Spleen (tissue), 11 donors: ENCODE data around the gene MEIS3. TPM values are rescaled to one million over a fixed set of nuclear protein-coding genes. Genes with fewer than 3 reads are reported as not detected.

Source experiments
- DNase-seq: peaks from one replicate; pipeline ENCODE4 v3.0.0-alpha.2; 2020
- H3K27ac ChIP-seq, 8 donors: fragments of 200-600 bp; sonication (generic) in 7 of 8; 1 replicate in 4 of 8; 2 replicates in 4 of 8; pipeline versions ENCODE4 v1.5.0 to v1.8.0; 2016 to 2021; ENCODE audit warnings: inconsistent platforms in 4 of 8, mild to moderate bottlenecking in 4 of 8, moderate library complexity in 1 of 8
- H3K27me3 ChIP-seq, 7 donors: fragments of 200-600 bp; sonication (generic) in 6 of 7; replicated peaks in 1 of 7; 1 replicate in 4 of 7; 2 replicates in 3 of 7; pipeline versions ENCODE4 v1.5.0 to v1.8.0; 2016 to 2021; ENCODE audit warnings: inconsistent platforms in 3 of 7, mild to moderate bottlenecking in 1 of 7
- H3K36me3 ChIP-seq, 6 donors: fragments of 200-600 bp; sonication (generic) in 5 of 6; 1 replicate in 4 of 6; 2 replicates in 2 of 6; pipeline versions ENCODE4 v1.5.0 to v1.8.0; 2016 to 2021; ENCODE audit warnings: inconsistent platforms in 2 of 6
- H3K4me1 ChIP-seq, 6 donors: fragments of 200-600 bp; sonication (generic) in 5 of 6; 1 replicate in 3 of 6; 2 replicates in 3 of 6; pipeline versions ENCODE4 v1.5.0 to v1.8.0; 2016 to 2021; ENCODE audit warnings: inconsistent platforms in 3 of 6
- H3K4me3 ChIP-seq, 8 donors: fragments of 200-600 bp; sonication (generic) in 7 of 8; 1 replicate in 4 of 8; 2 replicates in 4 of 8; pipeline versions ENCODE4 v1.5.0 to v1.8.0; 2016 to 2021; ENCODE audit warnings: inconsistent platforms in 4 of 8, mild to moderate bottlenecking in 4 of 8, moderate library complexity in 2 of 8
- H3K9me3 ChIP-seq, 8 donors: fragments of 200-600 bp; sonication (generic) in 7 of 8; 1 replicate in 4 of 8; 2 replicates in 4 of 8; pipeline versions ENCODE4 v1.5.0 to v1.8.0; 2016 to 2021; ENCODE audit warnings: inconsistent platforms in 4 of 8
- POLR2A ChIP-seq, 3 donors: fragments of 450-650 bp; IDR thresholded peaks; one replicate each; pipeline ENCODE4 v1.5.1; 2017; ENCODE audit warnings: antibody characterized with exemption in 3 of 3, mild to moderate bottlenecking in 1 of 3
- POLR2AphosphoS5 ChIP-seq, 3 donors: sonication (generic); formaldehyde crosslinking; IDR thresholded peaks; one replicate each; pipeline ENCODE4 v1.5.1; 2017; ENCODE audit warnings: antibody characterized with exemption in 3 of 3
- WGBS, 5 donors: extraction: QIAGEN DNeasy Blood & Tissue Kit in 3 of 5; methylation state at CpG; one replicate each; pipeline versions ENCODE4 v1.1.5 to v1.1.7; 2013 to 2018; 5-methylcytosine and 5-hydroxymethylcytosine counted together
- intact Hi-C: fragments of 100-400 bp; cut with DNase I; formaldehyde crosslinking; loops from one replicate; pipeline ENCODE4 v1.15.0; 2023; ENCODE audit warnings: low total_unique reads
- polyA plus RNA-seq, 3 donors: library from polyadenylated mRNA; stranded (reverse); fragments of 200-250 nt; gene quantifications; one replicate each; pipeline ENCODE4 v1.2.1, GENCODE V29; 2013
- total RNA-seq, 7 donors: library from RNA; depleted of rRNA in 3 of 7; stranded (reverse); fragments of >200 nt in 3 of 7; fragmentation: NEBNext Ultra II Directional in 4 of 7; extraction: Animal tissue kit (Norgen Biotek cat#: 25700) in 4 of 7; gene quantifications; one replicate each; pipeline versions ENCODE4 v1.1.0 to v1.2.1, GENCODE V29; 2016 to 2021
- TF ChIP-seq, protein P1 (sequence below), 11 experiments: fragments of 200-600 bp in 7 of 11; fragments of 450-650 bp in 4 of 11; sonication (generic) in 4 of 11; IDR thresholded peaks in 8 of 11; conservative IDR thresholded peaks in 3 of 11; 1 replicate in 7 of 11; 2 replicates in 4 of 11; pipeline versions ENCODE4 v1.4.0 to v1.8.0; 2016 to 2021; ENCODE audit warnings: antibody characterized with exemption in 11 of 11, inconsistent platforms in 4 of 11, mild to moderate bottlenecking in 1 of 11
- donor health status: healthy with polysubstance abuse.
- donor health status: DM: no; HTN: no; CAD: no; lungs with moderate emphysema.
- donor health status: DM: no; HTN: no; CAD: no.
- donor health status: Bipolar disorder and iron deficiency.
- donor health status: healthy.
- donor health status: DM: no; HTN: no; CAD: no.
- donor health status: DM: yes; HTN: yes; CAD: no.

The MEIS3 gene
- total and polyA plus RNA-seq, 10 donors, result 4.3 to 10.4 (median 7.1) TPM

DNA sequence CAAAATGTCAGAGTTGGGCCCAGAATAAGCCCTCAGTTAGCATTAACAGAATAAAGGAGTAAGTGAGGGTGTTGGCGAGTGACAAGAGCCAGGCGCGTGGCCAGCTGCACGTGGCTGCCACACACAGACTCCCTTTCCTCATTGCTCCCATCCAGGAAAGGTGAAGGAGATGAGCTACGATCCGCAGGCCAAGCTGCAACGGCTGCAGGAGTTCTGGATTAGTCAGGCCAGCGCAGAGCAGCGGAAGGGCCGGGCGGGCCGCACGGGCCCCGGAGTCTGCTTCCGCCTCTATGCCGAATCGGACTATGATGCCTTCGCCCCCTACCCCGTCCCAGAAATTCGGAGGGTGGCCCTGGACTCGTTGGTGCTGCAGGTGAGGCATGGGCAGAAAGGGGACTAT is 57.0 kb downstream of the MEIS3 start:
- Histone ChIP-seq H3K27me3 (no peaks in the 10 kb centered on the region), H3K27ac (peak overlapping the region in 2 of 8 donors; percentile 90 to 91), H3K36me3 (peaks cover 6 to 100% (median 97%) of the 10 kb centered on the region in 6 donors), H3K4me3 (no peak overlapping the region), H3K4me1 (peaks cover 0 to 42% (median 12%) of the 10 kb centered on the region in 6 donors), H3K9me3 (peaks cover 0 to 4% (median 0%) of the 10 kb centered on the region in 8 donors)
- WGBS, 5 donors, result 93 to 98% (median 96%) methylated on average over 21 of the region's 21 CpGs
- intact Hi-C loops, result no loop called here
- no peak for DNase-seq
- TF ChIP-seq POLR2AphosphoS5 (IDR thresholded peaks at IDR 0.05), result peak in 1 of 3 donors; percentile 19
- TF ChIP-seq POLR2A (IDR thresholded peaks at IDR 0.05), result no peak

DNA sequence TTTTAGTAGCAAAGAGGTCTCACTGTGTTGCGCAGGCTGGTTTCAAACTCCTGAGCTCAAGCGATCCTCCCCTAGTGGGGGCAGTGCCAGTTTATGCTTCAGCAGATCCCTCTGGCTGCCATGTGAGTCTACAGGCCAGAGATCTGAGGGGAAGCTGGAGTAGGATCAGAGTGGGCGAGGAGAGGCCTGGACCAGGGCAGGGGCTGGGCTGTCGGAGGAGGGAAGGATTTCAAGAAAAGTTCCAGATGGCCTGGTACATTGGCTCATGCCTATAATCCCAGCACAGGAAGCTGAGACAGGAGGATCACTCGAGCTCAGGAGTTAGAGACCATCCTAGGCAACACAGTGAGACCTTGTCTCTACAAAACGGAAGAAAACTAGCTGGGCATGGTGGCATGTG is 60.4 kb downstream of the MEIS3 start:
- Histone ChIP-seq H3K4me3 (no peak overlapping the region), H3K9me3 (peaks cover 0 to 7% (median 0%) of the 10 kb centered on the region in 8 donors), H3K27me3 (no peaks in the 10 kb centered on the region), H3K4me1 (peaks cover 0 to 53% (median 10%) of the 10 kb centered on the region in 6 donors), H3K36me3 (peaks cover 8 to 100% (median 99%) of the 10 kb centered on the region in 6 donors), H3K27ac (no peak overlapping the region)
- DNase-seq, result no peak
- WGBS, 5 donors, result 84 to 98% (median 90%) methylated on average over 6 of the region's 6 CpGs
- TF ChIP-seq POLR2A (IDR thresholded peaks at IDR 0.05), result no peak
- TF ChIP-seq, protein P1, sequence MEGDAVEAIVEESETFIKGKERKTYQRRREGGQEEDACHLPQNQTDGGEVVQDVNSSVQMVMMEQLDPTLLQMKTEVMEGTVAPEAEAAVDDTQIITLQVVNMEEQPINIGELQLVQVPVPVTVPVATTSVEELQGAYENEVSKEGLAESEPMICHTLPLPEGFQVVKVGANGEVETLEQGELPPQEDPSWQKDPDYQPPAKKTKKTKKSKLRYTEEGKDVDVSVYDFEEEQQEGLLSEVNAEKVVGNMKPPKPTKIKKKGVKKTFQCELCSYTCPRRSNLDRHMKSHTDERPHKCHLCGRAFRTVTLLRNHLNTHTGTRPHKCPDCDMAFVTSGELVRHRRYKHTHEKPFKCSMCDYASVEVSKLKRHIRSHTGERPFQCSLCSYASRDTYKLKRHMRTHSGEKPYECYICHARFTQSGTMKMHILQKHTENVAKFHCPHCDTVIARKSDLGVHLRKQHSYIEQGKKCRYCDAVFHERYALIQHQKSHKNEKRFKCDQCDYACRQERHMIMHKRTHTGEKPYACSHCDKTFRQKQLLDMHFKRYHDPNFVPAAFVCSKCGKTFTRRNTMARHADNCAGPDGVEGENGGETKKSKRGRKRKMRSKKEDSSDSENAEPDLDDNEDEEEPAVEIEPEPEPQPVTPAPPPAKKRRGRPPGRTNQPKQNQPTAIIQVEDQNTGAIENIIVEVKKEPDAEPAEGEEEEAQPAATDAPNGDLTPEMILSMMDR (IDR thresholded peaks at IDR 0.05 in 8 of 11, conservative IDR thresholded peaks at IDR 0.05 in 3 of 11), result no peak
- TF ChIP-seq POLR2AphosphoS5 (IDR thresholded peaks at IDR 0.05), result no peak
- intact Hi-C loops, result no loop called here

DNA sequence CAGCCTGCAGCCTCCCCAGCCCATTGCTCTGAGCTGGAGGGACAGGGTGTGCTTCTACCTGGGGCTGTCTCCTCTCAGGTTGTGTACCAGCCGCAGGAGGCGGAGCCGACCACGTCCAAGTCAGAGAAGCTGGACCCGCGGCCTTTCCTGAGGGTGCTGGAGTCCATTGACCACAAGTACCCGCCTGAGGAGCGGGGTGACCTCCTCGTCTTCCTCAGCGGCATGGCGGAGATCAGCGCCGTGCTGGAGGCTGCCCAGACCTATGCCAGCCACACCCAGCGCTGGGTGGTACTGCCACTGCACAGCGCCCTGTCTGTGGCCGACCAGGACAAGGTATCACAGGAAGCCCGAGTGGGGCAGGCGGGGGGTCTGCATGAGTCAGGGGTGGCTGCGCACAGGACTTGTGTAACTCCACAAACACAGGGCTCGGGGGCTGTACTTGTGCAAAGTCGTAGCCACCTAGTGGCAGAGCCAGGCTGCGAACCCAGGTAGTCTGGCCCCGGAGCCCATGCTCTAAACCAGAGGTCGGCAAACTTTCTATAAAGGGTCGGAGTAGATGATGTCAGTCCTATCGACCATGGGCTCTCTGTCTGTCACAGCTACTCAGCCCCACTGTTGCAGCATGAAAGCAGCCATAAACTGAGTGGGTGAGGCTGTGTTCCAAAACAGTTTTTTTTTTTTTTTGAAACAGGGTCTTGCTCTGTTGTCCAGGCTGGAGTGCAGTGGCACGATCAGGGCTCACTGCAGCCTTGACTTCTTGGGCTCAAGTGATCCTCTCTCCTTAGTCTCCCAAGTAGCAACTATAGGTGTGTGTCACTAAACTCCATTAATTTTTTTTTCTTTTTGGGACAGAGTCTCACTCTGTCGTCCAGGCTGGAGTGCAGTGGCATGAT is 61.3 kb downstream of the MEIS3 start:
- no peak overlapping the region for H3K27ac ChIP-seq
- H3K4me3 ChIP-seq, result no peak overlapping the region
- H3K36me3 ChIP-seq, result peaks cover 7 to 100% (median 100%) of the 10 kb centered on the region in 6 donors
- peaks cover 0 to 7% (median 0%) of the 10 kb centered on the region in 8 donors for H3K9me3 ChIP-seq
- DNase-seq, result no peak
- no peaks in the 10 kb centered on the region for H3K27me3 ChIP-seq
- H3K4me1 ChIP-seq, result peaks cover 0 to 54% (median 12%) of the 10 kb centered on the region in 6 donors
- TF ChIP-seq, protein P1 (IDR thresholded peaks at IDR 0.05 in 8 of 11, conservative IDR thresholded peaks at IDR 0.05 in 3 of 11), result no peak
- no peak for TF ChIP-seq POLR2AphosphoS5 (IDR thresholded peaks at IDR 0.05)
- intact Hi-C loops, result no loop called here
- WGBS, 5 donors, result 92 to 96% (median 94%) methylated on average over 12 to 28 of the region's 28 CpGs

DNA sequence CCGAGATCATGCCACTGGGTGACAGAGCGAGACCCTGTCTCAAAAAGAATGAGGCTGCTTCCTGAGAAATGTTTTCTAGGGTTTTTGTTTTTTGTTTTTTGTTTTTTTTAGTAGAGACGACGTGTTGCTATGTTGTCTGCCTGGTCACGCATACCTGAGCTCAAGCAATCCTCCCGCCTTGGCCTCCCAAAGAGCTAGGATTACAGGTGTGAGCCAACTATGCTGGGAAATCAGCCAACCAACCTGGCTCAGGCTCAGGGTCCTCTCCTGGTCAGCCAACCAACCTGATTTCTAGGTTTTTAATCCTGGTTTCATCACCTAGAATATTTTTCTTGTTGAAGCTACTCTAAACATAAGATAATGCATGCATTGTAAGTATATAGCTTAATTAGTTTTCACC is 62.4 kb downstream of the MEIS3 start:
- no peak overlapping the region for H3K4me3 ChIP-seq
- peaks cover 0 to 7% (median 0%) of the 10 kb centered on the region in 8 donors for H3K9me3 ChIP-seq
- H3K36me3 ChIP-seq, result peaks cover 7 to 100% (median 93%) of the 10 kb centered on the region in 6 donors
- no peaks in the 10 kb centered on the region for H3K27me3 ChIP-seq
- DNase-seq, result no peak
- peaks cover 0 to 54% (median 12%) of the 10 kb centered on the region in 6 donors for H3K4me1 ChIP-seq
- no peak overlapping the region for H3K27ac ChIP-seq
- TF ChIP-seq, protein P1 (IDR thresholded peaks at IDR 0.05 in 8 of 11, conservative IDR thresholded peaks at IDR 0.05 in 3 of 11), result no peak
- TF ChIP-seq POLR2A (IDR thresholded peaks at IDR 0.05), result no peak
- WGBS, 5 donors, result 94 to 97% (median 96%) methylated on average over 6 of the region's 6 CpGs
- intact Hi-C loops, result no loop called here
